DND-41 (cell line): Measurements from ENCODE around the gene NNMT.

Experiments
- EZH2 ChIP-seq: IDR thresholded peaks from 3 replicates; pipeline ENCODE4 v1.6.1; 2012; ENCODE audit warnings: borderline replicate concordance, low read depth, mild to moderate bottlenecking, moderate library complexity, low read length, inconsistent platforms; ENCODE audit not compliant: severe bottlenecking
- TF ChIP-seq, protein P1 (sequence below): IDR thresholded peaks from 2 replicates; pipeline ENCODE4 v1.5.1; 2012; ENCODE audit warnings: borderline replicate concordance, low read length, moderate library complexity, mild to moderate bottlenecking; ENCODE audit not compliant: poor library complexity, severe bottlenecking; ENCODE audit errors: extremely low read depth

DNA sequence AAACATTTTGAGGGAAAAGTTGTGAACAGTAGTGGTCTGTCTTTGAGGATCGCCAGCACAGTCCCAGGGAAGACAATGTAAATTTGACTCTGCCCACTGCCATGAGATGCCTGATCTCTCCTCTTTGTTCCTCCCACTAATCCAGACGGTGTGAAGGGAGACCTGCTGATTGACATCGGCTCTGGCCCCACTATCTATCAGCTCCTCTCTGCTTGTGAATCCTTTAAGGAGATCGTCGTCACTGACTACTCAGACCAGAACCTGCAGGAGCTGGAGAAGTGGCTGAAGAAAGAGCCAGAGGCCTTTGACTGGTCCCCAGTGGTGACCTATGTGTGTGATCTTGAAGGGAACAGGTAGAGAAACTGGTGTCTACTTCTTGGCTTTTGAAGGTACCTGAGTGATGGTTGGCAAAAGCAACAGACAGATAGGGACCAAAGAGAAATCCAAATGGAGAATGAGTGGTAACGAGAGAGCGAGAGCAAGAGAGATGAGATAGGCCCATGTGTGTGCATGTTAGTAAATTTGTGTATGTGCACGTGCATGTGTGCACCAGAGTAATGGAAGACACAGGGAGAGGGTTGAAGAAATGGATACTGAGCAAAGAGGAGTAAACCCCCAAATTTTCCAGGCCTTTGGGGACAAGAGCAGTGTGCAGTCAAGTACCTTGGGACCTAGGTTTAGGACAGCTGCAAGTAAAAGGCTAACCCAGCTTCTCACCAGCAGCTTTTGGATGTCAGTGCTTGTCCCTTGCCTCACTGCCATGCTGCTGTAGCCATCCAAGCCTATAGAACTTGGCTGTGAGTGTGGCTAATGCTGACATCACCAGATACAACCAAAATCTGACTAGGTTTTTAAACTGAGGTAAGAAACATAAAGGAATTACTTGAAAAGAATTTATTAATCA, 1.9 kb downstream of the NNMT start:
- TF ChIP-seq, protein P1, sequence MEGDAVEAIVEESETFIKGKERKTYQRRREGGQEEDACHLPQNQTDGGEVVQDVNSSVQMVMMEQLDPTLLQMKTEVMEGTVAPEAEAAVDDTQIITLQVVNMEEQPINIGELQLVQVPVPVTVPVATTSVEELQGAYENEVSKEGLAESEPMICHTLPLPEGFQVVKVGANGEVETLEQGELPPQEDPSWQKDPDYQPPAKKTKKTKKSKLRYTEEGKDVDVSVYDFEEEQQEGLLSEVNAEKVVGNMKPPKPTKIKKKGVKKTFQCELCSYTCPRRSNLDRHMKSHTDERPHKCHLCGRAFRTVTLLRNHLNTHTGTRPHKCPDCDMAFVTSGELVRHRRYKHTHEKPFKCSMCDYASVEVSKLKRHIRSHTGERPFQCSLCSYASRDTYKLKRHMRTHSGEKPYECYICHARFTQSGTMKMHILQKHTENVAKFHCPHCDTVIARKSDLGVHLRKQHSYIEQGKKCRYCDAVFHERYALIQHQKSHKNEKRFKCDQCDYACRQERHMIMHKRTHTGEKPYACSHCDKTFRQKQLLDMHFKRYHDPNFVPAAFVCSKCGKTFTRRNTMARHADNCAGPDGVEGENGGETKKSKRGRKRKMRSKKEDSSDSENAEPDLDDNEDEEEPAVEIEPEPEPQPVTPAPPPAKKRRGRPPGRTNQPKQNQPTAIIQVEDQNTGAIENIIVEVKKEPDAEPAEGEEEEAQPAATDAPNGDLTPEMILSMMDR, result no peak
- TF ChIP-seq EZH2, result no peak
